ENCODE measurements around the gene CDKAL1.

Gene CDKAL1

DNA sequence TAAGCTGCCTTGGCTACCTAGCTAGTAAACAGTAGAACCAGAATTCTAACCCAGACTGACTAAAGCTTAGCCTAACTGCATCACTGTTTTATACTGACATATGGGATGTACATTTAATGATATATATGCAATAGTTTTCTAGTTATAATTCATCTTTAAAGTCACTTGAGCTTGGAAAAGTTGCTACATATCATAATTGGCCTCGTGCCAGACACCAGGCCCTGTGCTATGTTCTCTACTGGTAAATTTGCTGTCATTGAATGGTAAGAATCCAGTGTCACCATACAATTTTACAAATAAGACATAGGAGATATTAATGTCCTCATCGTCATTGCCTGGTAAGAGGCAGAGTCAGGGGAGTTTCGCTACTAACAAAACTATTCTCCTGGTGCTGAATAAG is 396.8 kb downstream of the CDKAL1 start:
- H3K4me3 ChIP-seq (ENCODE audit: low read depth, low read length) = no peak overlapping the region
- TF ChIP-seq, protein P1, sequence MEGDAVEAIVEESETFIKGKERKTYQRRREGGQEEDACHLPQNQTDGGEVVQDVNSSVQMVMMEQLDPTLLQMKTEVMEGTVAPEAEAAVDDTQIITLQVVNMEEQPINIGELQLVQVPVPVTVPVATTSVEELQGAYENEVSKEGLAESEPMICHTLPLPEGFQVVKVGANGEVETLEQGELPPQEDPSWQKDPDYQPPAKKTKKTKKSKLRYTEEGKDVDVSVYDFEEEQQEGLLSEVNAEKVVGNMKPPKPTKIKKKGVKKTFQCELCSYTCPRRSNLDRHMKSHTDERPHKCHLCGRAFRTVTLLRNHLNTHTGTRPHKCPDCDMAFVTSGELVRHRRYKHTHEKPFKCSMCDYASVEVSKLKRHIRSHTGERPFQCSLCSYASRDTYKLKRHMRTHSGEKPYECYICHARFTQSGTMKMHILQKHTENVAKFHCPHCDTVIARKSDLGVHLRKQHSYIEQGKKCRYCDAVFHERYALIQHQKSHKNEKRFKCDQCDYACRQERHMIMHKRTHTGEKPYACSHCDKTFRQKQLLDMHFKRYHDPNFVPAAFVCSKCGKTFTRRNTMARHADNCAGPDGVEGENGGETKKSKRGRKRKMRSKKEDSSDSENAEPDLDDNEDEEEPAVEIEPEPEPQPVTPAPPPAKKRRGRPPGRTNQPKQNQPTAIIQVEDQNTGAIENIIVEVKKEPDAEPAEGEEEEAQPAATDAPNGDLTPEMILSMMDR (conservative IDR thresholded peaks at IDR 0.05; ENCODE audit: low read depth, low read length) = no peak
- peak; percentile 38 for DNase-seq (ENCODE audit: low read depth)

- no peak for DNase-seq (ENCODE audit: low read depth)
- H3K4me3 ChIP-seq (ENCODE audit: low read depth, low read length) = no peak overlapping the region
- TF ChIP-seq, protein P1 (conservative IDR thresholded peaks at IDR 0.05; ENCODE audit: low read depth, low read length) = no peak
Measured at GRCh38 chr6:20931772-20932171, 397.5 kb downstream of the CDKAL1 start.

GRCh38 chr6:20932284-20932683 is 398.0 kb downstream of the CDKAL1 start:
- H3K4me3 ChIP-seq (ENCODE audit: low read depth, low read length) = no peak overlapping the region
- DNase-seq (ENCODE audit: low read depth) = no peak
- TF ChIP-seq, protein P1 (conservative IDR thresholded peaks at IDR 0.05; ENCODE audit: low read depth, low read length) = no peak

DNA sequence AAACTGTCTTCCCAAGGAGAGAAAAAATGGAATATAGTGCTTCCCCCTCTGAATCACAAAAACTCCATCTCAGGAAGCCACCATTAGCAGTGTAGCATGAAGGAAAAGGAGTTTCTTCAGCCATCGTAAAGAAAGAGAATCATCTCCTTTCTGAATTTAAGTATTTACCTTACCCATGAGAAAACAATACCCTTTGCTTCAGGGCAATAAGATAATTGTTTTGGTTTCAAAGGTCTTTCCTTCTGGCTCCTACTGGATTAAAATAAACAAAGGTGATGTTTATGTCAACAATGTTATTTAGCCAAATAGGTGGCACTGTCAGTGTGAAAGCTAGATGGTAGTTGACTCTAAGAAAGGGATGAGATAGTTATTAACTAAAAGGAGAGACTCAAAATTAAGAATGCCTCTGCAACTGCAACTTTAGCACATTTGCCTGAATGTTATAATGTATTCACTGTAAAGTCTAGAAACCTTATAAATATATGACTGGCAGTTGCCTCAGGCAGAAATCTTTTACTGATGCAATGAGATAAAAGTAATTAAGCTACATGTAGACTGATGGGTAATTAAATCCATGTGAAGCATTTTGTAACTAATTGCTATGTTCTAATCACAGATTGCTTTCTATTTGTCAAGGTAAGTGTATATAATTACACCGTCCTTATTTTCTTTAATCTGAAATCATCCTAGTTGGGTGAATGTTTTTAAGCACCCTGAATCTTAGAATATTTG is 399.0 kb downstream of the CDKAL1 start:
- no peak for DNase-seq (ENCODE audit: low read depth)
- TF ChIP-seq, protein P1 (conservative IDR thresholded peaks at IDR 0.05; ENCODE audit: low read depth, low read length) = no peak

DNA sequence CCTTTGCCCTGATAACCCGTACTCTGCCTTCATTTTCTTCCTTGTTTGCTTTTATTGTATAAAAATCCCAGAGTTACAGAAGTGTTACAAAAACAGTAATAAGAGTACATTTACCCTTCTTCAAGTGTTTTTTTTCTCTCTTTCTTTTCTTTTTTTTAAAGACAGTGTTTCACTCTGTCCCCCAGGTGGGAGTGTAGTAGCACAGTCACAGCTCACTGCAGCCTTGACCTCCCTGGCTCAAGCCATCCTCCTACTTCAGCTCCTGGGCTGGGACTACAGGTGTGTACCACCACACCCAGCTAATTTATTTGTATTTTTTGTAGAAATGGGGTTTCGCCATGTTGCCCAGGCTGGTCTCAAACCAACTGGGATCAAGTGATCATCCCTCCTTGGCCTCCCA is 402.7 kb downstream of the CDKAL1 start:
- TF ChIP-seq, protein P1 (conservative IDR thresholded peaks at IDR 0.05; ENCODE audit: low read depth, low read length) = no peak
- DNase-seq (ENCODE audit: low read depth) = no peak
- H3K4me3 ChIP-seq (ENCODE audit: low read depth, low read length) = no peak overlapping the region

More for the DNA sequence above, 399.0 kb downstream of the CDKAL1 start:
- no peak overlapping the region for H3K4me3 ChIP-seq (ENCODE audit: low read depth, low read length)

GRCh38 chr6:20939161-20939775 is 405.0 kb downstream of the CDKAL1 start:
- no peak for DNase-seq (ENCODE audit: low read depth)
- TF ChIP-seq, protein P1 (conservative IDR thresholded peaks at IDR 0.05; ENCODE audit: low read depth, low read length) = no peak
- H3K4me3 ChIP-seq (ENCODE audit: low read depth, low read length) = no peak overlapping the region

Measured in choroid plexus epithelial cell (primary cell).